Motor neuron (in vitro differentiated cells): Measurements from ENCODE around the gene PCDHA7. TPM values are rescaled to one million over a fixed set of nuclear protein-coding genes. Genes with fewer than 3 reads are reported as not detected.

Experiments
- ATAC-seq, 8 experiments: fragments of 200-7000 bp; cut with Tn5 transposase; replicated peaks in 6 of 8; 2 replicates each; pipeline ENCODE4 v1.8.0; 2021; ENCODE audit warnings: mild to moderate bottlenecking in 8 of 8, moderate library complexity in 8 of 8
- H3K27ac ChIP-seq, 2 donors: fragments of 250-450 bp; sonication (Bioruptor Pico); 2 replicates each; pipeline ENCODE4 v1.9.0; 2021; ENCODE audit warnings: antibody characterized with exemption in 2 of 2, mild to moderate bottlenecking in 2 of 2, moderate library complexity in 1 of 2
- H3K4me1 ChIP-seq, 2 donors: fragments of 250-450 bp; sonication (Bioruptor Pico); replicated peaks in 1 of 2; 2 replicates each; pipeline ENCODE4 v1.6.1; 2021; ENCODE audit warnings: antibody characterized with exemption in 2 of 2, mild to moderate bottlenecking in 2 of 2, moderate library complexity in 1 of 2
- H3K4me3 ChIP-seq, 5 donors: fragments of 250-450 bp; sonication (Bioruptor Pico); 2 replicates each; pipeline ENCODE4 v1.9.0; 2021; ENCODE audit warnings: antibody characterized with exemption in 5 of 5, mild to moderate bottlenecking in 5 of 5, moderate library complexity in 4 of 5
- WGBS, 10 experiments: fragments of 450-650 bp; shearing (Covaris generic); methylation state at CpG; one replicate each; pipeline ENCODE4 v1.0.0; 2022; 5-methylcytosine and 5-hydroxymethylcytosine counted together
- in situ Hi-C, 9 experiments: fragments of 400-800 bp; cut with MboI; loops; one replicate each; pipeline ENCODE4 v1.15.0; 2021; ENCODE audit warnings: low sequenced_read_pairs in 9 of 9, low pct_unique_long_range_greater_than_20kb in 2 of 9; ENCODE audit not compliant: unreplicated experiment in 9 of 9
- total RNA-seq, 8 experiments: library from RNA; unstranded; fragments of 300-600 nt; gene quantifications; 2 replicates each; pipeline versions ENCODE4 v1.2.3 to v1.2.4, GENCODE V29; 2022

Gene PCDHA7
- total RNA-seq, 8 experiments from 2014 or later, result 0.05 to 5.3 (median 1.7) TPM

GRCh38 chr5:140881889-140882590 lies 48.0 kb downstream of the PCDHA7 start, which contains the start of gene PCDHA13:
Gene PCDHA13 (plus strand): TSS chr5:140882124. CDS start chr5:140882269, 145 bp downstream.
- in situ Hi-C loops, result loop anchor here in 1 of 9 experiments (25.0 kb wide), 1 partner anchor 155 kb away; no protein-coding TSS in a partner anchor
- peak within 1 kb of the TSS in 1 of 2 donors; percentile 62 for H3K27ac ChIP-seq
- peak within 1 kb of the TSS in 3 of 5 donors; percentile 29 to 59 (median 49) for H3K4me3 ChIP-seq
- H3K4me1 ChIP-seq, result no peaks in the 10 kb centered on the region
- WGBS, 10 experiments, result 2 to 93% (median 60%) methylated on average over 1 to 18 of the region's 35 CpGs; no CpG with 5 or more reads in 1 of the 10 experiments
- ATAC-seq, result peak in 4 of 8 experiments; percentile 25 to 82 (median 54)

DNA sequence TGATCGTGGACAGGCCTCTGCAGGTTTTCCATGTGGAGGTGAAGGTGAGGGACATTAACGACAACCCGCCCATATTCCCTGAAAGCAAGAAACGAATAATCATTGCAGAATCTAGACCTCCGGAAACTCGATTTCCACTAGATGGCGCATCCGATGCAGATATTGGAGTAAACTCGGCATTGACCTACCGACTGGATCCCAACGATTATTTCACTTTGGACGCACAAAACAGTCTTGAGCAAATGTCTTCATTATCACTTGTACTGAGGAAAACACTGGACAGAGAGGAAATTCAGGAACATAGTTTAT lies 48.5 kb downstream of the PCDHA7 start:
- ATAC-seq, result peak in 3 of 8 experiments; percentile 59 to 69 (median 66)
- Histone ChIP-seq H3K4me1 (no peaks in the 10 kb centered on the region), H3K4me3 (peak overlapping the region in 3 of 5 donors; percentile 29 to 59 (median 49)), H3K27ac (peak overlapping the region in 1 of 2 donors; percentile 62)
- 3 to 80% (median 38%) methylated on average over 1 to 9 of the region's 12 CpGs; no CpG with 5 or more reads in 3 of the 10 experiments for WGBS, 10 experiments
- in situ Hi-C loops, result loop anchor here in 1 of 9 experiments (25.0 kb wide), 1 partner anchor 155 kb away; no protein-coding TSS in a partner anchor

DNA sequence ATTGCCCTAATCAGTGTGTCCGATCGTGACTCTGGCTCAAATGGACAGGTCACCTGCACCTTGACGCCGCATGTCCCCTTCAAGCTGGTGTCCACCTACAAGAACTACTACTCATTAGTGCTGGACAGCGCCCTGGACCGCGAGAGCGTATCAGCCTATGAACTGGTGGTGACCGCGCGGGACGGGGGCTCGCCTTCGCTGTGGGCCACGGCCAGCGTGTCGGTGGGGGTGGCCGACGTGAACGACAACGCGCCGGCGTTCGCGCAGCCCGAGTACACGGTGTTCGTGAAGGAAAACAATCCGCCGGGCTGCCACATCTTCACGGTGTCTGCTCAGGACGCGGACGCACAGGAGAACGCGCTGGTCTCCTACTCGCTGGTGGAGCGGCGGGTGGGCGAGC lies 49.3 kb downstream of the PCDHA7 start:
- ATAC-seq, result no peak
- no peak overlapping the region for H3K27ac ChIP-seq
- no peak overlapping the region for H3K4me3 ChIP-seq
- in situ Hi-C loops, result loop anchor here in 1 of 9 experiments (25.0 kb wide), 1 partner anchor 154 kb away; no protein-coding TSS in a partner anchor
- no peaks in the 10 kb centered on the region for H3K4me1 ChIP-seq
- WGBS, 10 experiments, result 42 to 100% (median 76%) methylated on average over 2 to 32 of the region's 41 CpGs; no CpG with 5 or more reads in 3 of the 10 experiments

GRCh38 chr5:140883927-140884697 lies 50.0 kb downstream of the PCDHA7 start:
- Histone ChIP-seq H3K4me3 (no peak overlapping the region), H3K27ac (no peak overlapping the region), H3K4me1 (no peaks in the 10 kb centered on the region)
- in situ Hi-C loops, result loop anchor here in 1 of 9 experiments (25.0 kb wide), 1 partner anchor 153 kb away; no protein-coding TSS in a partner anchor
- 13 to 100% (median 93%) methylated on average over 2 to 52 of the region's 79 CpGs; no CpG with 5 or more reads in 2 of the 10 experiments for WGBS, 10 experiments
- no peak for ATAC-seq

Other genes with a start within 250 kb of the PCDHA7 start
- 10 to 100 TPM in 2 of 8 experiments, 1 to 10 TPM in 2, under 1 TPM in 4; 0.11 to 13.4 (median 1.4) TPM for gene CD14, start 201.1 kb upstream of the PCDHA7 start, total RNA-seq
- gene TMCO6, start 194.8 kb upstream of the PCDHA7 start, total RNA-seq, result 10 to 100 TPM in 6 of 8 experiments, 1 to 10 TPM in 2; 7.9 to 25.6 (median 11.9) TPM
- gene NDUFA2, start 186.6 kb upstream of the PCDHA7 start, total RNA-seq, result 100 to 1,000 TPM in 5 of 8 experiments, 10 to 100 TPM in 3; 93.1 to 149 (median 106) TPM
- gene IK, start 186.4 kb upstream of the PCDHA7 start, total RNA-seq, result 100 to 1,000 TPM in 7 of 8 experiments, 10 to 100 TPM in 1; 92.2 to 153 (median 116) TPM
- 10 to 100 TPM in 7 of 8 experiments, 1 to 10 TPM in 1; 9.9 to 29.8 (median 15.1) TPM for gene WDR55, start 169.4 kb upstream of the PCDHA7 start, total RNA-seq
- gene DND1, start 160.7 kb upstream of the PCDHA7 start, total RNA-seq, result 1 to 10 TPM in 1 of 8 experiments, under 1 TPM in 3, not detected in 4; 0.43 to 1.0 (median 0.46) TPM
- 100 to 1,000 TPM in 2 of 8 experiments, 10 to 100 TPM in 6; 53.1 to 102 (median 77.0) TPM for gene HARS1, start 142.9 kb upstream of the PCDHA7 start, total RNA-seq
- gene HARS2, start 142.8 kb upstream of the PCDHA7 start, total RNA-seq, result 10 to 100 TPM; 21.4 to 45.7 (median 32.6) TPM
- 10 to 100 TPM; 55.0 to 93.8 (median 73.5) TPM for gene ZMAT2, start 133.8 kb upstream of the PCDHA7 start, total RNA-seq
- 1 to 10 TPM in 1 of 8 experiments, under 1 TPM in 7; 0.22 to 1.7 (median 0.68) TPM for gene PCDHA1, start 48.1 kb upstream of the PCDHA7 start, total RNA-seq
- 1 to 10 TPM in 5 of 8 experiments, under 1 TPM in 2, not detected in 1; 0.13 to 6.8 (median 1.5) TPM for gene PCDHA2, start 39.4 kb upstream of the PCDHA7 start, total RNA-seq
- gene PCDHA3, start 33.2 kb upstream of the PCDHA7 start, total RNA-seq, result 1 to 10 TPM in 5 of 8 experiments, under 1 TPM in 2, not detected in 1; 0.63 to 5.8 (median 1.6) TPM
- gene PCDHA4, start 27.2 kb upstream of the PCDHA7 start, total RNA-seq, result 10 to 100 TPM in 5 of 8 experiments, 1 to 10 TPM in 1, under 1 TPM in 2; 0.05 to 50.8 (median 14.1) TPM
- gene PCDHA5, start 12.7 kb upstream of the PCDHA7 start, total RNA-seq, result 1 to 10 TPM in 5 of 8 experiments, under 1 TPM in 2, not detected in 1; 0.24 to 3.1 (median 2.2) TPM
- 10 to 100 TPM in 1 of 8 experiments, 1 to 10 TPM in 4, under 1 TPM in 3; 0.15 to 24.3 (median 2.0) TPM for gene PCDHA6, start 6.3 kb upstream of the PCDHA7 start, total RNA-seq
- gene PCDHA8, start 6.9 kb downstream of the PCDHA7 start, total RNA-seq, result 1 to 10 TPM in 5 of 8 experiments, under 1 TPM in 1, not detected in 2; 0.31 to 3.2 (median 2.2) TPM
- 1 to 10 TPM in 4 of 8 experiments, under 1 TPM in 4; 0.05 to 6.2 (median 0.93) TPM for gene PCDHA9, start 14.1 kb downstream of the PCDHA7 start, total RNA-seq
- 1 to 10 TPM in 6 of 8 experiments, under 1 TPM in 2; 0.10 to 8.1 (median 2.0) TPM for gene PCDHA10, start 21.6 kb downstream of the PCDHA7 start, total RNA-seq
- gene PCDHA11, start 34.7 kb downstream of the PCDHA7 start, total RNA-seq, result 1 to 10 TPM in 5 of 8 experiments, under 1 TPM in 2, not detected in 1; 0.31 to 6.3 (median 5.2) TPM
- 10 to 100 TPM in 2 of 8 experiments, 1 to 10 TPM in 3, under 1 TPM in 2, not detected in 1; 0.13 to 22.5 (median 7.4) TPM for gene PCDHA12, start 41.0 kb downstream of the PCDHA7 start, total RNA-seq
- 10 to 100 TPM in 2 of 8 experiments, 1 to 10 TPM in 3, under 1 TPM in 2, not detected in 1; 0.21 to 13.2 (median 2.3) TPM for gene PCDHA13, start 47.9 kb downstream of the PCDHA7 start, total RNA-seq
- 10 to 100 TPM in 5 of 8 experiments, 1 to 10 TPM in 1, under 1 TPM in 2; 0.05 to 25.2 (median 14.1) TPM for gene PCDHAC1, start 92.0 kb downstream of the PCDHA7 start, total RNA-seq
- 10 to 100 TPM in 1 of 8 experiments, 1 to 10 TPM in 5, under 1 TPM in 2; 0.10 to 24.4 (median 4.8) TPM for gene PCDHAC2, start 132.2 kb downstream of the PCDHA7 start, total RNA-seq
- gene PCDHB1, start 217.1 kb downstream of the PCDHA7 start, total RNA-seq, result under 1 TPM in 7 of 8 experiments, not detected in 1; 0.04 to 0.43 (median 0.11) TPM